HUDEP-2 (cell line): ENCODE measurements around the gene FAM241B.

ENCODE experiments used
- DNase-seq, 76 experiments: peaks; one replicate each; lab custom pipeline; 2025; ENCODE audit not compliant: unreplicated experiment in 76 of 76; lab: John Stamatoyannopoulos, UW

The FAM241B gene, protein sequence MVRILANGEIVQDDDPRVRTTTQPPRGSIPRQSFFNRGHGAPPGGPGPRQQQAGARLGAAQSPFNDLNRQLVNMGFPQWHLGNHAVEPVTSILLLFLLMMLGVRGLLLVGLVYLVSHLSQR

DNA sequence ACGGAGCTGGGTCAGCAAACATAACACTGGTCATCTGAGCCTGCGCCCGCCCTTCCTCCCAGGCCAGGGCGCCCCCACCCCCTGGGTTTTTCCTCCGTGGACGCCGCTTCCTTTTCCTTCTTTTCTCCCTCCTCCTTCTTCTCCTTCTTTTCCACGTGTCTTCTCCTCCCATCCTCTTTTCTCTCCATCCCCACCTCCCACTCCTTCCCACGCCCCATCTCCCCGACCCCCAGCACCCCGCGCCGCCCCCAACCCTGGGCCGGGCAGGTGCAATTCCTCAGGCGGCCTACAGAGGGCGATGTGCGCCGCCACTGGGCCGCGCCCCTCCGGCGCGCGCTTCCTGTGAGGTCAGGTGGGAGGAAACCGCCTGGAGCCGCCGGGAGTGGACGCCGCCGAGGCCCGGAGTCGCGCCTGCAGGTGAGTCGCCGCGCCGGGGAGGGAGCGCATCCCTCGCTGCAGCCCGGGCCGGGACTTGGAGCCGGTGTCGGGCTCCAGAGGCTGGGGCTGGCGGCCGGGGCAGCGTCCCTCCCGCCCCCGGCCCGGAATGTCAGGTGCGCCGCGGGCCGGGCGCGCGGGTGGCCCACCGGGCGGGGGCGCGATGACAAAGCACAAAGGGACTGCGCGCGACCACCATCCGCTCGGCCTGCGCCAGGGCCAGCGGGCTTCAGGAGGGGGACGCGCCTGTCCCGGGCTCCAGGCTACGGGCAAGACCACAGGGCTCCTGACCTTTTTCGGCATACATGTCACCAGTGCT, at the start of gene FAM241B:
Gene FAM241B, plus strand, starts transcription at position 351 of the 754 bp plus-strand sequence. CDS start 1,497 bp downstream, outside the sequence.
- peak in 50 of 76 experiments; percentile 7 to 64 (median 37) for DNase-seq

DNA sequence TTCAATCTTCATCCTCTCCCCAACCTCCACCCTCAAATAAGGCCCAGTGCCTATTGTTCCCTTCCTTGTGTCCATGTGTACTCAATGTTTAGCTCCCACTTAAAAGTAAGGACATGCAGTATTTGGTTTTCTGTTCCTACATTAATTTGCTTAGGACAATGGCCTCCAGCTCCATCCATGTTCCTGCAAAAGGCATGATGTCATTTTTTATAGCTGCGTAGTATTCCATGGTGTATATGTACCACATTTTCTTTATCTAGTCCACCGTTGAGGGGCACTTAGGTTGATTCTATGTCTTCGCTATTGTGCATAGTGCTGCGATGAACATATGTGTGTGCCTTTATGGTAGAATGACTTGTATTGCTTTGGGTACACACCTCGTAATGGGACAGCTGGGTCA, 49.6 kb upstream of the FAM241B start:
- DNase-seq = no peak

DNA sequence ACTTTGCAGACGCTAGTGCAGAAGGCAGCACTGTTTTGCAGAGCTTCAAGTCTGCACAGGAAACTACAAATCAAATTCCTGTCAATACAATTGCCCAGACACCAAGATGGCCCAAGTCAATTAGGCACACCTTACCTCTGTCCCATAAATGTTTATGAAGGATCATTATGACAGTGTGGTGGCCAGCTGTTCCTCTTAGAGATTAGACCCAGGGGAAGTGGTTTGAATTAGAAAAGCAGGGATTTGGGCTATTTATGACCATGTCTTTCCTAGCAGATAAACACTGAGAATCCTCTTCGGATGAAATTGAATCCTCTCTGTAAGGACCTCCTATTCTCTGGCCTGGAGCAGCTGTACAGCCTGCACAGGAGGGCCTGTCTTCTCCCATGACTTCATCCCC, 46.9 kb upstream of the FAM241B start:
- no peak for DNase-seq

DNA sequence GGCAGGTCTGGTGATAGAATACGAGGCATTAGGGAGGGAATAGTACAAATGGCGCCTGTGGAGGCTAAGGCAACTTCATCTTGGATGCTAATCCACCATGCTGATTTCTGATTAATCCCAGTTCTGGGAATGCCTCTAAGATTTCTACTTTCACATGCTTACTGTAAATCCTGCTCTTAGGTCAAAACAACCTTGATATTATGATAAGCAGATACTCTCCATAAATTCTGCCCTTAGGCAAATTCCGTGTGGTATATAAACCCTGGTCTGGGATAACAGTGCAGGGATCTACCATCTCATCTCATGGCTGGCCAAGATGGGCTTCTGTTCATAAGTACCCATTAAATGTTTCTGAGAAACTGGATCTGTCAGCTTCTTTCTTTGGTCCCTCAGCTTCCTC, 45.4 kb upstream of the FAM241B start:
- DNase-seq = no peak

DNA sequence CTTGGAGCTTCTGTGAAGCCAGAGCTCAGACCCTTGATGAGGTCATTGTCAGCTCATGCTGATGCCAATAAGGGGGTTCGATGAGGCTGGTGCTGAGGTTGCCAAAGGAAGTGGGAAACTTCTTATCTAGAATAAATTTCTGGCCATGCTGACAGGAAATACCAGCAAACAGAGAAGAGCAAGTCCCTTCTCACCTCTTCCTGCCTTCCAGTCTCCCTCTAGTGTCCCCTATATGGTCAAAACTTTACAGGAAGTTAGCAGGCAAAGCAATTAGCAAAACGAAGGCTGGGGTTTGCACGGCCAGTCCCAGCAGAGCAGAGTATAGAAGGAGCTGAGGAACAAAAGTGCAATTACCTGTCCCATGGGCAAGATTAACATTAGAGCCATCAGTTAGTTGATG, 41.7 kb upstream of the FAM241B start:
- no peak for DNase-seq

DNA sequence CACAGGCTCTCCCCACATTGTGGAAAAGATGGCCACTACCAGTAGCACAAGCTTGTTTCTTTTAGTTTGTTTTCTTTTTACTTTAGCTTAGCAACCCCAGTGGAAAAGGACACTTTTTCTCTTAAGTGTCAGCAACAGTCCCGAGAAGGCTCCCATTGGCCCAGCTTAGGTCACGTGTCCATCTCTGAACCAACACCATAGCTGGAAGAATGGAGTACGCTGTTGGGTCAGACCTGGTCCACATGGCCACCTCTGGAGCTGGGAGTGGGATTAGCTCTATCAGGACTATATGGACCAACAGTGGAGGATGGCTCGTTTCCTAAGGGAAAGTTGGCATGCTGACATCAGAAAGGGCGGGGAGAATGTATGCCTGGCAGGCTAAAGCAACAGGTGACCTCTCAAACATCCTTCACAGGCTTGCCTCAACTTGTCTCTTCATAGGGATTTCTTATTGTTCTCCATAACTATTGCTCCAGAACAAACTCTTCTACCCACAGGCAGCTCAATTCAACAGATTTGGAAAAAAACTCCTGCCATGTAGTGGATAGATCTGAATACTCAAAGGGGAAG, 29.2 kb upstream of the FAM241B start:
- no peak for DNase-seq

DNA sequence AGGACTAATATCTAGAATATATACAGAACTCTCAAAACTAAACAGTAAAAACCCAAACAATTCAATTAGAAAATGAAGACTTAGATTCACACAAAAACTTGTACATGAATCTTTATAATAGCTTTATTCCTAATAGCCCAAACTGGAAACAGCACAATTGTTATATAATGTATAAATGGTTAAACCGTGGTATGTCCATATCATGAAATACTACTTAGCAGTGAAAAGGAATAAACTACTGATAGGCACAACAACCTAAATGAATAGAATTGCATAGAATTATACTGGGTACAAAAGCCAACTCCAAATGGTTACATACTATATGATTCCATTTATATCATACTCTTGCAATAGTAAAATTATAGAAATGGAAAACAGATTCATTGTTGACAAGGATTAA, 21.0 kb upstream of the FAM241B start:
- DNase-seq = no peak

DNA sequence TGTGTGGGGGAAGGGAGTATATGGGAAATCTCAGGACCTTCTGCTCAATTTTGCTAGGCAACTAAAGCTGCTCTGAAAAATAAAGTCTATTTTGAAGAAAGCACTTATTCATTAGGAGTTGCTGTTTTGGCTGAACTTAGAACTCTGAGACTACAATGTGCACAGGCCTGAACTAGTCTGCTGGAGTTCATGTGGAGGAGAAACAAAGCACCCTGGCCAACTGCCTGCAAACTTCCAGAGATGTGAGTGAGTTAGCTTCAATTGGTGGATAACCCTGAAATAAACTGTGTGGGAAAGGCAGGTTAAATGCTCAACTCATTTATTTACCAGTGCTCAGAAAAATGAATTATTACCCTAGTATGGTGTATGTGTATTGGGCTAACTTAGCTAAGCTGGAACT, 17.3 kb upstream of the FAM241B start:
- DNase-seq = no peak

DNA sequence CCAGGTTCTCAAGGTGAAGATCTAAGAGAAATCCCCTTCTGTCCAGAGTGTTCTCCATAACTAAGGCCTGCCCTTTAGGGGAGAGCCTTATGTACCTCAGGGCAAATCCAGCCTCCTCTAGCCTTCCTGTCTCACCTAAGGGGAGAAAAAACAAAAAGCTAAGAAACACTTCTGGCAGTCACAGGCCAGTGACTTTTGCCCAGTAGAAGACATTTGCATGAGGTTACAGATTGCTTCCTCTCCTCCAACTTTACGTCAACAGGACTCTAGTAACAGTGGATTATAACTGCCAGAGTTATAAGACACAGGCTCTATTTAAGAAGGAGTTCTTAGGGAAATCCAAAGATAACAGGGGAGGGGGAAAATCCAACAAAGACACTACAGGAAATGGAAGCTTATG, 15.9 kb upstream of the FAM241B start:
- DNase-seq = no peak

DNA sequence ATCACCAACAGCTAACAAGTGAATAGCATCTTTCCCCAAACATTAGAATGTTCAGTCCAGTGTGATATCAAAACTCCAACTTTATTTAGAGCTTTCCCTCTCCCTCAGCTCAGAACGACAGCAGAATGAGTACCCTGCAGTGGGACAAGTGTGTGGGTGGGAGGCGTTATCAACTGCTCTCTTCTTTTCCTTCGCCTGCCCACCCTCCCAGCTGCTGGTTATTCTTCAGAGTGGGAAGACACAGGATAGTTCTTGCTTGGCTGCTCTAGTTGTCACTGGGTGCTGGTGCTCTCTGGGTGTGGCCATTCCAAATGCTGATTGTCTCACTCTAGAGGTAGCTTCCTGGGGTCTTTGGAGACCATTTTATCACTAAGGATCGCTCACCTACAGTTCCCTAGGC, 13.7 kb upstream of the FAM241B start:
- DNase-seq = no peak

DNA sequence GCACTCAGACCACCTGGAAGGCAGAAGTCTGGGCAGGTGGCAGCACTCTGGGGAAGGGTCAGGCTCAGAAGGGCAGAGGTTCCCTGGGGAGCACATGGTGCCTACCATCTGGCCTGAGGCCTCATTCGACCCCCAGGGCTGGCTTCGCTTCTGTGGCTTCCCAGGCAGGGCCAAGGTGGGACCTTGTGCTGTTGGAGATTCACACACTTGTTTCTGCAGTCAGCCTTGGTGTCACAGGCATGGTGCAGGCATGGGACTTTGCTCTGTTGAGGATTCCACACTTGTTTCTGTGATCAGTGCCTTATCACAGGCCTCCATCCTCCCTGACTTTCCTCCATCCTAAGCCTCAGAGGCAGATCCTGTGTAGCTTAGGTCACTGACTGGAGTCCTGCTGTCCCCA, 11.3 kb upstream of the FAM241B start:
- DNase-seq = no peak

DNA sequence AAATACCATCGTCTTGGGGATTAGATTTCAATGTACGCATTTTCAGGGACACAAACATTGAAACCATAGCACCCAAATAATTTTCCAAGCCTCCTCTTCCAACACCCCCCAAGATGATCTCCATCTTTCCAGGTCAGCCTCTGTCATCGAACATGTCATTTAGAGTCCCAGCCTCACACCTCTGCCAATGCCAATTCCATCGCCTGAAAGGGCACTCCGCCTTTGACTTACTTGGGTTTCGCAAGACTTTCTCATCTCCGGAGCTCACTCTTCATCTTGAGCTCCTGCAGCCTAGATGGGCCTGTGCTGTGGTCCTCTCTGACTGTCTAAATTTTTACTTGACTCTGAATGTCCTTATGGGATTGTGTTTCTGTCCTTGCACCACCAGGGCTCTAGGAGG, 10.4 kb upstream of the FAM241B start:
- DNase-seq = no peak

DNA sequence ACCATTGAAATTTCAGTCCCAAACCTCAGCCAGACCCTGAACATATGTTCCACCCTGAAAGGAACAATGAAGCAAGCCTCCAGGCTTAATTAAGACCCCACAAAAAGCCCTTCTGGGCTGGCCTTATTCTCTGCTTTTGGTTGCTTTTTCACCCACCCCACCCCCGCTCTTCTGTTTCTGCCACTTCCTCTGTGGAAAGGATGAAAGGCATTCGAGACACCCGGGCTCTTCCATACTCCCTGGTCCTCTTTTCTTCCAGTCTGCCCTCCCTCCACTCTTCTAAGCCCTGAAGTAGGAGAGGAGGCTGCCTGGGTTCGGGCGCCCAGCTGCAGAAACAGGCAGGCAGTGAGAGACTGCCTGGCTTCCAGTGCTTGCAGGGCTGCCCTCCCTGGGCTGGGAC, 9.4 kb upstream of the FAM241B start:
- DNase-seq = no peak

DNA sequence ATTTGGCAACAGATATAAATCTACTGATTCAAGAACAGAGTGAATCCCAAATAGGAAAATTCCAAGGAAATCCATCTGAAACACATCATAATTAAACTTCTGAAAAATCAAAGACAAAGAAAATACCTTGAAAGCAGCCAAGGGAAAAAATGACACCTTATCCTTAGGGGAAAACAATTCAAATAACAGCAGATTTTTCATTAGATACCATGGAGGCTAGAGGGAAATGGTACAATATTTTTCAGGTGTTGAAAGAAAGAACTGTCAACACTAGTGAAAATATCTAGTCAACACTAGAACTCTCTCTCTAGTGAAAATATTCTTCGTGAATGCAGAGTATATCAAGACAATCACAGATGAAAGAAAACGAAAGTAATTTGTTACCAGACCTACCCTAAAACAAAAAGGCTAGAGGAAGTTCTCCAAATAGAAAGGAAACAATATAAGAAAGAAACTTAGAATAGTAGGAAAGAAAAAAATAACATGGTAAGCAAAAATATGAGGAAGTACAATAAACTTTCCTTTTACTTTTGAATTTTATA, 5.7 kb upstream of the FAM241B start:
- DNase-seq = no peak

DNA sequence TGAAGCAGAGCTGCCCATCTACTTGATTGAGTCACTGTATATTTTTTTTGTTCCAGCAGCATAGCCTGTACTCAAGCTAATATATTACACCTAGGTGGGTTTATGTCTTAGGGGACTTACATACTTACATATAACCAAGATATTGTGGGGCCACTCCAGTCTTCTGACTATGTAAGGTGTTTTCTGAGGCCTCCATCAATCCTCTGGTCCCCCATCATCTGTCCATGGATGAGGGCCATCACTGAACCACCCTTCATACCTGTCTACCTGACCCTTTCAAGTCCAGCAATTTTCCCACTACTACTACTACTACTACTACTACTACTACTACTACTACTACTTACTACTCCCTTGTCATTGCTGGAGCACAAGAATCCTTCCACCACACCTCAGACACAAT, 3.2 kb upstream of the FAM241B start:
- DNase-seq = no peak

DNA sequence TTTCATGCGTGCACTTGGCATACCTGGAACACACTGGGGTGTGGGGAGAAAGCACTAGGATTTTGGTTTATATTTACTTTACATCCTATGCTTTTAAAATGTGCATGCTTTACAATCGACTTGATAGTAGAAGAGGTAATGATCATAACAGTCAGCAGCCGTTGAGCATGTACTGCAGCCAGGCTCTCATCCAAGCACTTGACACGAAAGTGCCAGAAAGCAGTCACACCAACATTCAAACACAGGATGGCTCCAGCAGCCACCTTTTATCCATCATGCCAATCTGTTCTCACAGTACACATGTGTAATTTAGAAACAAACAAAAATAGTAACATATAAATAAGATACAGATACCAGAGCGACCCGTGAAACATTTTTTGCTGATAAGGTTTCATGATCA, 1.2 kb upstream of the FAM241B start:
- DNase-seq = no peak

DNA sequence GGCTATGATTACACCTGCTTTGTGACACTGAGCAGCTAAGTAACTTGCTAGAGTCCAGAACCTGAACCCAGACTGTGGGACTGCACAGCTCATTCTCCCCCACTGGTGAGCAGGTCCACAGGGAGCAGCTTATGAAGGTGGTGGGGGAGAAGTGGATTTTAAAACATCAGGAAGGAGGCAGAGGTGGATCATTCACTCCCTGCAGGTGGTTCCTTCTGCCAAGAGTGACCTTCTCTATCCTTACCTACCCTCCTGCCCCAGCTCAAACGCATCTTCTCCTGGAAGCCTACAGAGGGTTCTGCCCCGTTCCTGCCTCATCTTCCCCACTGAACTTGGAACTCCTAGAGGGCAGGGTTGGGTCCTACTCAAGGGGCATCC, 539 bp upstream of the FAM241B start:
- DNase-seq = no peak

DNA sequence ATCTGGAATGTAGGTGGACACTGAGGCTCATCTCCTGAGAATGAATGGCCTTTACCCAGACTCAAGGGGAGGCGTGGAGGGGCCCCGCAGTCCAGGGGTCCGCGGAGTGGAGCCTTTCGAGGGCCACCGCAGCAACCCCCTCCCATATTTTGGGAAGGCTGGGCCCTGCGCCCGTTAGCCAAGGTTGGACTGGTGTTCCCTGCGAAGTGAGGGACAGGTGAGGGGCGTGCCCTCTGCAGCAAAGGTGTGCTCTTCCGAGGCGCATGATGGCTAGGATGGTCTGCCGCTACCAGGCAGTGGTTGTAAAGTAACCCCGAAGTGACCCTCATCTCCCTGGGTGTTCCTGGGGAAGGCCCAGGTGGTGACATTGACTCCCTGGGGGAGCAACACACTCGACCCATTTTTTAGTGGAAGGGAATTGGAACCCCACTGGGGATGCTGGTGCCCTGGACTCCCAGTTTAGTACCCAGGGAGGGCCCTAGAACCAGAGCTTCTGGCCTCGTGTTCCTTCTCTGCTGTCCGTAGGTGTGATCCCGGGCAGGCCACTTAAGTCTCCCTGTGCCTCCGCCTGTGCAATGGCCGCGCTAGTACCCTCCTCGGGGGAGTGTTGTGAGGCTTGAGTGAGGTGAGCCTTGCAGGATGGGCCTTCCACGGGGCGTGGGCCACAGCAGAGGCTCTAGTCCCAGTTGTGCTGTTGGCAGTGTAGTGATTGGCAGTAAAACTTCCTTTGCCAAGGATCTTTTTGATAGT, 779 bp downstream of the FAM241B start:
- no peak for DNase-seq

DNA sequence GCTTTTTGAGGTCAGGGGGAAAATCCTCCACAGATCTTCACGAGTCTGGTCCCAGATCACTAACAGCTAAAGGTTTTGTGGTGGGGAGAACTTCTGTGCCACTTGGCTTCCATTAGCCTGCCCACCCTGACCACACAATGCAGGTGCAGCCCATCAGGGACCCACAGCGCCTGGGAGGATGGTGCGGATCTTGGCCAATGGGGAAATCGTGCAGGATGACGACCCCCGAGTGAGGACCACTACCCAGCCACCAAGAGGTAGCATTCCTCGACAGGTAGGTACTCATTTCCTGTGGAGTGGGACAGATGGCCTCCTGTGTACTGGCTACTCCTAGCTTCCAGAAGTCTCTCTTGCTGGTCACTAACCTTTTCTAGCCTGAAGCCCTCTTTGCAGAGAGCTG, 1.5 kb downstream of the FAM241B start:
- no peak for DNase-seq

DNA sequence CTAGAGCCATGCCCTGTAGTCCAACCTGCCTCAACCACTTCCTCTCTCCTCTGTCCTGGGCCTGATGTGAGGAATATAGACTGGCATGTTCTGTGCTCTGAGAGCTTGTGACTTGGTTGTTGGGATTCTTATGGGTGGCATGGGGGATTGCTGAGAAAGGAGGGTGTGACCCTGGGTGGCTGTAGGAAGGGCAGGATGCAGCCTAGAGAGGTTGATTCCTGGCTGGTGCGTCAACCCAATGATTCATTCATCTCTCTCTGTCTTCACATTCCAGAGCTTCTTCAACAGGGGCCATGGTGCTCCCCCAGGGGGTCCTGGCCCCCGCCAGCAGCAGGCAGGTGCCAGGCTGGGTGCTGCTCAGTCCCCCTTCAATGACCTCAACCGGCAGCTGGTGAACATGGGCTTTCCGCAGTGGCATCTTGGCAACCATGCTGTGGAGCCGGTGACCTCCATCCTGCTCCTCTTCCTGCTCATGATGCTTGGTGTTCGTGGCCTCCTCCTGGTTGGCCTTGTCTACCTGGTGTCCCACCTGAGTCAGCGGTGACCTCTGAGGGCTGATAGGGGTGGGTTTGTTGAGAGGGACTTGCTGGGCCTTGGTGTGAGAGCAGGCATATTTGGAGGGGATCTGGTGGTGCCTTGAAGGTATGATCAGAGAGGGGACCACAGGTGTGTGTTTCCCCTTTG, 2.6 kb downstream of the FAM241B start:
- no peak for DNase-seq
